ENCODE data around the gene INPP1. TPM values are rescaled to one million over a fixed set of nuclear protein-coding genes. Genes with fewer than 3 reads are reported as not detected.

INPP1 gene
- total RNA-seq, 6 donors from 2014 or later = 17.6 to 37.6 (median 26.9) TPM

- H3K4me1 ChIP-seq = peaks cover 27 to 57% (median 30%) of the 10 kb centered on the region in 4 donors
- no peak for DNase-seq
These were observed 69.6 kb downstream of the INPP1 start for GRCh38 chr2:190412966-190413365.

GRCh38 chr2:190413421-190413820, 70.0 kb downstream of the INPP1 start:
- peak in 1 of 2 donors; percentile 20 for ATAC-seq (ENCODE audit: low FRiP score in 2 of 2)

More at GRCh38 chr2:190412966-190413365, 69.6 kb downstream of the INPP1 start:
- Histone ChIP-seq H3K27ac (peak overlapping the region in 1 of 4 donors; percentile 39), H3K4me3 (no peak overlapping the region), H3K9me3 (no peaks in the 10 kb centered on the region), H3K36me3 (no peaks in the 10 kb centered on the region), H3K27me3 (no peaks in the 10 kb centered on the region)
- TF ChIP-seq POLR2A (IDR thresholded peaks at IDR 0.05) (no peak), POLR2AphosphoS5 (IDR thresholded peaks at IDR 0.05) (no peak), EP300 (IDR thresholded peaks at IDR 0.05) (no peak)
- WGBS, 2 donors = 64 to 66% methylated on average over 3 of the region's 3 CpGs
- no peak for ATAC-seq (ENCODE audit: low FRiP score in 2 of 2)

GRCh38 chr2:190415251-190415650, 71.9 kb downstream of the INPP1 start:
- Histone ChIP-seq H3K27me3 (no peaks in the 10 kb centered on the region), H3K9me3 (no peaks in the 10 kb centered on the region), H3K4me3 (no peak overlapping the region), H3K4me1 (peaks cover 25 to 52% (median 30%) of the 10 kb centered on the region in 4 donors), H3K27ac (peak overlapping the region in 2 of 4 donors; percentile 26 to 50), H3K36me3 (no peaks in the 10 kb centered on the region)
- DNase-seq (no peak), ATAC-seq (ENCODE audit: low FRiP score in 2 of 2) (no peak)
- 95 to 98% methylated on average over 4 of the region's 4 CpGs for WGBS, 2 donors
- TF ChIP-seq POLR2AphosphoS5 (IDR thresholded peaks at IDR 0.05) (no peak), CTCF (IDR thresholded peaks at IDR 0.05) (no peak), EP300 (IDR thresholded peaks at IDR 0.05) (no peak), POLR2A (IDR thresholded peaks at IDR 0.05) (no peak)

More at GRCh38 chr2:190413421-190413820, 70.0 kb downstream of the INPP1 start:
- Histone ChIP-seq H3K27ac (peak overlapping the region in 3 of 4 donors; percentile 5 to 55 (median 39)), H3K9me3 (no peaks in the 10 kb centered on the region), H3K27me3 (no peaks in the 10 kb centered on the region), H3K36me3 (no peaks in the 10 kb centered on the region), H3K4me1 (peaks cover 28 to 61% (median 31%) of the 10 kb centered on the region in 4 donors), H3K4me3 (no peak overlapping the region)
- no peak for DNase-seq
- TF ChIP-seq CTCF (IDR thresholded peaks at IDR 0.05) (no peak), EP300 (IDR thresholded peaks at IDR 0.05) (no peak), POLR2AphosphoS5 (IDR thresholded peaks at IDR 0.05) (no peak), POLR2A (IDR thresholded peaks at IDR 0.05) (no peak)
- WGBS, 2 donors = 50 to 59% methylated on average over 4 of the region's 4 CpGs

DNA sequence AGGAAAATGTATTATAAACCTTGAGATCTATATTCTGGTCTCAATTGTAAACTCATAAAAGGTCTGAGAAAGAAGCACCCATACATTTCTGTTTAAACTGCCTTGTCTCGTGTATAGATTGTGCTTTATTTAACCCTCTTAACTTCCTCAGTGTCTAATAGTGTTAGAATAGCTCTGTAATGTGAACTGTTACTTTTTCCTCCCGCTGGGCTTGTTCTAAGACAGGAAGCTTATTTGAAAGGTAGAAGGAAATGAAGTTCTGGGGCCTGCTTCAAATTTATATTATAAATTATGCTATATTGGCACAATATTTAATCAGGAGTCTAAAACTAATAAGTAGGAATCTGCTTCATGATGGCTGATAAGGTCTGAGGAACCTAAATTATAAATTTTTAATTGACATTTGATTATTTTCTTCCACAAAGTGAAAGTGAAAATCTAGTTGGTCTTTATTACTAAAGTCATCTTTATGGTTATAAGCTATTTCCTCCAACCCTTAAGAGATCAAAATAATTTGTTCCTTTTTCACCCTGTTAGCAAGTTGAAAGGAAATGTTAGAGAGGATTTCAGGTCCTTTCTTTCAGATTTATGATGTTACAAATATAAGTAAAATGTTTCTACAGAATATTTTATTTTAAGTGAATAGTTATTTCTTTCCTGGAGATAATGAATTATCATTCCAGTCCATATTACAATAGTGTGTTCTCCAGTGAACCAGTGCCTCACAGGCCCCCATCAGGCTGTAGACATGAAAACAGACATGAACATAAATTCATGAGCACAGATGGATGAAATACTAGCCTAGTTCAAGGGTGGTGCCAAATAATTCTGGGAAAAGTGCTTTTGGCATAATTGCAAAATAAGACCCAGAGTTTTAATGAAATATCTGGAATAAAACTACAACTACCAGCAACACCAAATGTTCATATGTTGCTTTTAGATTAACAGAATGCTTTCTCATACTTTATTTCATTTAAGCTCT, 72.7 kb downstream of the INPP1 start:
- peaks cover 25 to 47% (median 31%) of the 10 kb centered on the region in 4 donors for H3K4me1 ChIP-seq
- WGBS, 2 donors = 40 to 44% methylated on average over 2 of the region's 2 CpGs
- H3K4me3 ChIP-seq = no peak overlapping the region
- ATAC-seq (ENCODE audit: low FRiP score in 2 of 2) = no peak
- H3K27ac ChIP-seq = peak overlapping the region; percentile 3 to 50 (median 28)
- H3K27me3 ChIP-seq = no peaks in the 10 kb centered on the region
- no peak for DNase-seq
- H3K9me3 ChIP-seq = no peaks in the 10 kb centered on the region
- TF ChIP-seq CTCF (IDR thresholded peaks at IDR 0.05) = no peak
- TF ChIP-seq POLR2AphosphoS5 (IDR thresholded peaks at IDR 0.05) = no peak
- no peak for TF ChIP-seq EP300 (IDR thresholded peaks at IDR 0.05)
- no peak for TF ChIP-seq POLR2A (IDR thresholded peaks at IDR 0.05)
- H3K36me3 ChIP-seq = no peaks in the 10 kb centered on the region

Measured in upper lobe of left lung (tissue), 6 donors.